Large intestine (tissue), 12 donors: Measurements from ENCODE around the gene RAB40A. TPM values are rescaled to one million over a fixed set of nuclear protein-coding genes. Genes with fewer than 3 reads are reported as not detected.

Experiments used
- DNase-seq, 2 donors: peaks; one replicate each; pipeline versions ENCODE4 v3.0.0 to v3.0.0-alpha.2; 2013
- H3K27ac ChIP-seq: one replicate; pipeline ENCODE4 v1.5.1; 2013; ENCODE audit warnings: low read length
- H3K27me3 ChIP-seq: 2 replicates; pipeline ENCODE4 v1.6.1; 2013; ENCODE audit warnings: low read length; ENCODE audit not compliant: control insufficient read depth, insufficient read depth
- H3K36me3 ChIP-seq: 2 replicates; pipeline ENCODE4 v1.6.1; 2013; ENCODE audit warnings: low read length; ENCODE audit not compliant: control insufficient read depth, insufficient read depth
- H3K4me1 ChIP-seq: one replicate; pipeline ENCODE4 v1.6.1; 2013; ENCODE audit warnings: low read length; ENCODE audit not compliant: control insufficient read depth, insufficient read depth
- H3K4me3 ChIP-seq: one replicate; pipeline ENCODE4 v1.5.1; 2013; ENCODE audit warnings: low read length
- H3K9me3 ChIP-seq: one replicate; pipeline ENCODE4 v1.6.1; 2013; ENCODE audit warnings: mild to moderate bottlenecking, low read depth, low read length, moderate library complexity; ENCODE audit not compliant: control insufficient read depth
- WGBS: methylation state at CpG from one replicate; pipeline ENCODE4 v1.1.5; 2013; ENCODE audit warnings: low lambda C conversion rate; ENCODE audit not compliant: insufficient coverage; 5-methylcytosine and 5-hydroxymethylcytosine counted together
- long read RNA-seq, 11 donors: transcript quantifications; one replicate each; lab custom pipeline, GENCODE V29; 2026
- polyA plus RNA-seq: library from polyadenylated mRNA; unstranded; fragments of 120-200 nt; gene quantifications from one replicate; pipeline ENCODE4 v1.2.1, GENCODE V29; 2013

RAB40A gene, protein sequence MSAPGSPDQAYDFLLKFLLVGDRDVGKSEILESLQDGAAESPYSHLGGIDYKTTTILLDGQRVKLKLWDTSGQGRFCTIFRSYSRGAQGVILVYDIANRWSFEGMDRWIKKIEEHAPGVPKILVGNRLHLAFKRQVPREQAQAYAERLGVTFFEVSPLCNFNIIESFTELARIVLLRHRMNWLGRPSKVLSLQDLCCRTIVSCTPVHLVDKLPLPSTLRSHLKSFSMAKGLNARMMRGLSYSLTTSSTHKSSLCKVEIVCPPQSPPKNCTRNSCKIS
- polyA plus RNA-seq, result 1.8 TPM
- long read RNA-seq, donor 1, result 0 reads
- long read RNA-seq, donor 2, partial matches to known transcripts, result 0 of 4 reads
- long read RNA-seq, donor 2, other reads (novel, unspliced or antisense), result 0 of 4 reads
- long read RNA-seq, donor 3, result 0 reads
- long read RNA-seq, donor 4, result 0 reads
- long read RNA-seq, donor 5, result 0 reads
- long read RNA-seq, donor 6, partial matches to known transcripts, result 0 of 1 reads
- long read RNA-seq, donor 6, other reads (novel, unspliced or antisense), result 0 of 1 reads
- long read RNA-seq, donor 7, result 0 reads
- long read RNA-seq, donor 8, transcript RAB40A-202 (1 exons, 3,126 nt), result major isoform, 5 of 319 reads
- long read RNA-seq, donor 8, partial matches to known transcripts, result 77 of 319 reads
- long read RNA-seq, donor 8, other reads (novel, unspliced or antisense), result 237 of 319 reads
- long read RNA-seq, donor 9, partial matches to known transcripts, result 220 of 272 reads
- long read RNA-seq, donor 9, other reads (novel, unspliced or antisense), result 51 of 272 reads
- long read RNA-seq, donor 10, partial matches to known transcripts, result 0 of 22 reads
- long read RNA-seq, donor 10, other reads (novel, unspliced or antisense), result 20 of 22 reads
- long read RNA-seq, donor 11, partial matches to known transcripts, result 0 of 1 reads
- long read RNA-seq, donor 11, other reads (novel, unspliced or antisense), result 0 of 1 reads

DNA sequence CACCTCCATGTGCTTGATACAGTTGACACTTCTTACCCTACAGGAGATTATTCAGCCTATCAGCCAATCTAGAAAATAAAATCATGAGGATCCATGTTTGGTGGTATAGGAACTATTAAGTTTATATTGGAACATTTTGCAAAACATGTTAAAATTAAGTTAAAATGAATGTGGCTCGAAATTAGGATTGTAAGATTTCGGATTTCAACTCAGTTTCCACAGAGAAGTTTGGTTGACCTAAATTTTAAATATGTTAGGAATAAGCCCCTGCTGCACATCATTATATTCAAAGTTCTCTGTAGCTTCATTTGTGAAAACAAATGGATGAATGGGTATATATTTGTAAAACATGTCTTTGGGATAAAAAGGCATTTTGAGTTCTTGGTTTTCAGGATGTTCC lies at the start of gene RAB40A:
RAB40A (minus strand) TSS at position 101 of the 400 bp plus-strand sequence. CDS start 18,733 bp downstream, outside the sequence.
- no peaks in the 10 kb centered on the region for H3K27me3 ChIP-seq
- H3K4me1 ChIP-seq, result no peaks in the 10 kb centered on the region
- H3K9me3 ChIP-seq, result no peaks in the 10 kb centered on the region
- no peak within 1 kb of the TSS for H3K4me3 ChIP-seq
- H3K36me3 ChIP-seq, result no peaks in the 10 kb centered on the region
- no peak within 1 kb of the TSS for H3K27ac ChIP-seq
- no peak for DNase-seq
- WGBS, result 100% methylated on average over 1 of the region's 2 CpGs

DNA sequence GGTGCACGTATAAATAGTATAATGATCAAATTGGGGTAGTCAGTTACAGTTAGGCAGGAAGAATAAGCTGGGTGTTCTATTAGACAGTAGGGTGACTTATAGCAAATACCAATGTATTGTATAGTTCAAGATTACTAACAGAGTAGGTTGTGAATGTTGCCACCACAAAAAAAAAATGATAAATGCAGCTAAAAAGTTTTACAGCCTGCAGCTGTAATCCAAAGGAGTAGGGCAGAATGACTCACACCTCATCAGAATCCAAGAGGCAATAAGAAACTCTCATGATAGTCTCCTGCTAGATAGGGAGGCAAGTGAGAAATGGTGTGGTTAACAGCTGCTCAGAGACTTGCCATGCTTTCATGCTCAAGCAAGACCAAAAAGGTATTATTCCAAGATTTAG lies 46.5 kb upstream of the RAB40A start:
- no CpG with 5 or more reads among the region's 1 CpG for WGBS
- DNase-seq, result peak in 1 of 2 donors; percentile 32

DNA sequence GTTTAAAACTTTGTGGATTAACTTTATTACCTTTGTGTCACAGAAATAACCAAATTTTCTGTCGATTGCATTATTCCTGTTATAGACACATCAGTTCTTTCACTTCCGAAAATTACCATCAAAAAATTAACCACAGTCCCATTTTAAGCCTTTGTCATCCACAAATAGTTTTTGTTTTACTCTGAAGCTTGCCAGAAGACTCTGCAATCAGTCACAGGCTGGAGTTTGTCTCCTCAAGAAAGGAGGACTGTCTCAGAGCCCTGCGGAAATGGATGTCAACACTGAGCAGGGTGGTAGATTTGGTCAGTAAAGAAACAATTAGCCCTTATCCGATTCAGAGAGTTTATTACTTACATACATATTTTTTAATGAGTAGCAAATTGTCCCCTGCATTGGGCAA lies 45.9 kb upstream of the RAB40A start:
- 100% methylated on average over 1 of the region's 4 CpGs for WGBS
- Histone ChIP-seq H3K4me3 (no peak overlapping the region), H3K36me3 (no peaks in the 10 kb centered on the region), H3K27me3 (no peaks in the 10 kb centered on the region), H3K4me1 (no peaks in the 10 kb centered on the region), H3K27ac (no peak overlapping the region), H3K9me3 (no peaks in the 10 kb centered on the region)
- DNase-seq, result no peak

More for the DNA sequence above, 46.5 kb upstream of the RAB40A start:
- no peak overlapping the region for H3K27ac ChIP-seq
- H3K36me3 ChIP-seq, result no peaks in the 10 kb centered on the region
- H3K4me3 ChIP-seq, result no peak overlapping the region
- no peaks in the 10 kb centered on the region for H3K27me3 ChIP-seq
- H3K4me1 ChIP-seq, result no peaks in the 10 kb centered on the region
- H3K9me3 ChIP-seq, result no peaks in the 10 kb centered on the region

- Histone ChIP-seq H3K4me1 (no peaks in the 10 kb centered on the region), H3K27me3 (no peaks in the 10 kb centered on the region), H3K4me3 (no peak overlapping the region)
Measured at GRCh38 chrX:103562801-103563200, 43.5 kb upstream of the RAB40A start.

GRCh38 chrX:103560256-103560655 lies 41.0 kb upstream of the RAB40A start:
- Histone ChIP-seq H3K4me3 (no peak overlapping the region), H3K27ac (no peak overlapping the region), H3K36me3 (no peaks in the 10 kb centered on the region), H3K9me3 (no peaks in the 10 kb centered on the region), H3K4me1 (no peaks in the 10 kb centered on the region), H3K27me3 (no peaks in the 10 kb centered on the region)
- DNase-seq, result no peak
- WGBS, result no CpG with 5 or more reads among the region's 1 CpG

More at GRCh38 chrX:103562801-103563200, 43.5 kb upstream of the RAB40A start:
- H3K27ac ChIP-seq, result no peak overlapping the region
- DNase-seq, result no peak
- no peaks in the 10 kb centered on the region for H3K36me3 ChIP-seq
- H3K9me3 ChIP-seq, result no peaks in the 10 kb centered on the region
- WGBS, result no CpG with 5 or more reads among the region's 2 CpGs

DNA sequence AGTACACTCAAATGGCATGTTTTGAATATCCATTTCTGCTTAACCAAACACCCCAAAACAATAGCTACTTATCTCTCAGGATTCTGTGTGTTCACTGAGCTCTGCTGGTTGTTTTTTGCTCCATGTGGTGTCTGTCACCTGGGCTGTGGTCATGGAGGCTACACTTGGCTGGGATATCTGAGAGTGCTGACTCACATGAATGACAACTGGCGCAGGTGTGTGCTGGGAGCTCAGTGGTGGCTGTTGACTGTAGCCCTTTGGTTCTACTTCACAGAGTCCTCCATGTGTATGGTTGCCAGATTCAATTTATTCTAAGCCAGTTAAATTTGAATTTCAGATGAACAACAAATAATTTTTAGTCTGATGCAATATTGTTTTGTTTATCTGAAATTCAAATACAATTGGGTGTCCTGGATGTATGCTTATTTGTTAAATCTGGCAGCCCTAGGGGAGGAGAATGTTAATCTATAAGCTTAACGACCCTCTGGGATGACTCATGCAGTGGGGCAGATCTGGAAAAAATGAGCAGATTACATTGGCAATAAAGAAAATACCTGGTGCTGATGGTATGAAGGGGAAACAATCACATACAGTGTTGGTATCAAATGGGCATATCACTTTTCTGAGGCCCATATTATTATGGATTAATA lies 37.8 kb upstream of the RAB40A start:
- Histone ChIP-seq H3K4me1 (peaks cover 5% of the 10 kb centered on the region), H3K36me3 (no peaks in the 10 kb centered on the region), H3K9me3 (no peaks in the 10 kb centered on the region), H3K27me3 (no peaks in the 10 kb centered on the region), H3K27ac (no peak overlapping the region), H3K4me3 (no peak overlapping the region)
- DNase-seq, result no peak
- WGBS, result no CpG with 5 or more reads among the region's 2 CpGs

- H3K27ac ChIP-seq, result no peak overlapping the region
- peak overlapping the region; percentile 46 for H3K4me3 ChIP-seq
- peaks cover 9% of the 10 kb centered on the region for H3K4me1 ChIP-seq
- peak; percentile 60 to 70 for DNase-seq
- no peaks in the 10 kb centered on the region for H3K27me3 ChIP-seq
- WGBS, result no CpG with 5 or more reads among the region's 19 CpGs
- H3K36me3 ChIP-seq, result no peaks in the 10 kb centered on the region
- no peaks in the 10 kb centered on the region for H3K9me3 ChIP-seq
Measured at GRCh38 chrX:103554687-103555424, 35.6 kb upstream of the RAB40A start.

GRCh38 chrX:103552236-103552635 lies 32.9 kb upstream of the RAB40A start:
- peak; percentile 24 to 73 for DNase-seq

GRCh38 chrX:103550415-103551051 lies 31.2 kb upstream of the RAB40A start:
- H3K4me3 ChIP-seq, result no peak overlapping the region
- H3K9me3 ChIP-seq, result no peaks in the 10 kb centered on the region
- no peak for DNase-seq
- no peak overlapping the region for H3K27ac ChIP-seq
- H3K36me3 ChIP-seq, result no peaks in the 10 kb centered on the region
- no peaks in the 10 kb centered on the region for H3K27me3 ChIP-seq
- WGBS, result no CpG with 5 or more reads among the region's 3 CpGs
- peaks cover 9% of the 10 kb centered on the region for H3K4me1 ChIP-seq

More at GRCh38 chrX:103552236-103552635, 32.9 kb upstream of the RAB40A start:
- H3K27me3 ChIP-seq, result no peaks in the 10 kb centered on the region
- peaks cover 9% of the 10 kb centered on the region for H3K4me1 ChIP-seq
- no CpG with 5 or more reads among the region's 1 CpG for WGBS
- H3K9me3 ChIP-seq, result no peaks in the 10 kb centered on the region
- peak overlapping the region; percentile 24 for H3K27ac ChIP-seq
- H3K36me3 ChIP-seq, result no peaks in the 10 kb centered on the region
- no peak overlapping the region for H3K4me3 ChIP-seq
